Right cardiac atrium (tissue), 5 donors: ENCODE results near the gene RNU7-1. TPM values are rescaled to one million over a fixed set of nuclear protein-coding genes. Genes with fewer than 3 reads are reported as not detected.

Experiments used
- ATAC-seq, 2 donors: fragments of 200-7000 bp; cut with Tn5 transposase; one replicate each; pipeline versions ENCODE4 v1.8.0 to v1.9.1; 2020; ENCODE audit warnings: moderate library complexity in 2 of 2, mild to moderate bottlenecking in 1 of 2
- DNase-seq, 3 donors: peaks; one replicate each; pipeline ENCODE4 v3.0.0-alpha.2; 2020
- H3K27ac ChIP-seq: one replicate; pipeline ENCODE4 v1.5.1; 2013; ENCODE audit warnings: mild to moderate bottlenecking, low read length, control low read depth, moderate library complexity
- H3K27me3 ChIP-seq: one replicate; pipeline ENCODE4 v1.6.1; 2013; ENCODE audit not compliant: control insufficient read depth, insufficient read depth
- H3K4me1 ChIP-seq: one replicate; pipeline ENCODE4 v1.6.1; 2013; ENCODE audit warnings: low read length; ENCODE audit not compliant: control insufficient read depth, insufficient read depth
- H3K4me3 ChIP-seq: one replicate; pipeline ENCODE4 v1.5.1; 2013; ENCODE audit warnings: low read length, control low read depth
- H3K9me3 ChIP-seq: one replicate; pipeline ENCODE4 v1.6.1; 2013; ENCODE audit warnings: low read length; ENCODE audit not compliant: control insufficient read depth
- WGBS: extraction: QIAGEN DNeasy Blood & Tissue Kit; methylation state at CpG from one replicate; pipeline ENCODE4 v1.1.7; 2013; 5-methylcytosine and 5-hydroxymethylcytosine counted together
- intact Hi-C, 4 donors: fragments of 100-400 bp; cut with DNase I; formaldehyde crosslinking; loops; one replicate each; pipeline versions ENCODE4 v1.11.0 to v1.14.0; 2022 to 2023
- polyA plus RNA-seq: library from polyadenylated mRNA; stranded (reverse); fragments of 200-250 nt; gene quantifications from one replicate; pipeline ENCODE4 v1.2.3, GENCODE V29; 2013
- total RNA-seq, 4 donors: library from RNA; stranded (reverse); fragmentation: NEBNext Ultra II Directional; extraction: Animal tissue kit (Norgen Biotek cat#: 25700); gene quantifications; one replicate each; pipeline ENCODE4 v1.2.1, GENCODE V29; 2021
- donor health status: healthy with polysubstance abuse.
- donor health status: DM: no; HTN: yes; CAD: no.
- donor health status: DM: no; HTN: no; CAD: no.
- donor health status: DM: no; HTN: yes; CAD: no; lungs with severe emphysema.
- donor health status: DM: yes; HTN: yes; CAD: no.

The RNU7-1 gene
- total and polyA plus RNA-seq, 5 donors, result not detected

- Histone ChIP-seq H3K9me3 (no peaks in the 10 kb centered on the region), H3K27ac (no peak overlapping the region), H3K27me3 (no peaks in the 10 kb centered on the region), H3K4me1 (no peaks in the 10 kb centered on the region), H3K4me3 (no peak overlapping the region)
- 89% methylated on average over 4 of the region's 4 CpGs for WGBS
- ATAC-seq (no peak), DNase-seq (no peak)
- intact Hi-C loops, result no loop called here
Measured at GRCh38 chr12:6909421-6910145, 34.0 kb upstream of the RNU7-1 start.

- Histone ChIP-seq H3K27me3 (no peaks in the 10 kb centered on the region), H3K4me1 (no peaks in the 10 kb centered on the region), H3K4me3 (no peak overlapping the region), H3K27ac (no peak overlapping the region), H3K9me3 (no peaks in the 10 kb centered on the region)
- WGBS, result 86% methylated on average over 15 of the region's 15 CpGs
- ATAC-seq (no peak), DNase-seq (no peak)
- intact Hi-C loops, result no loop called here
Measured at GRCh38 chr12:6912164-6912935, 31.3 kb upstream of the RNU7-1 start.

GRCh38 chr12:6914246-6914946, 29.2 kb upstream of the RNU7-1 start, which contains the start of gene ENO2:
Gene ENO2 (plus strand): TSS chr12:6914580. CDS start chr12:6915833, 1,253 bp downstream.
- DNase-seq (peak; percentile 87 to 93 (median 92)), ATAC-seq (peak; percentile 89 to 92)
- Histone ChIP-seq H3K27me3 (no peaks in the 10 kb centered on the region), H3K27ac (peak within 1 kb of the TSS; percentile 54), H3K4me3 (peak within 1 kb of the TSS; percentile 91), H3K9me3 (no peaks in the 10 kb centered on the region), H3K4me1 (no peaks in the 10 kb centered on the region)
- intact Hi-C loops, result no loop called here
- WGBS, result under 1% methylated on average over 68 of the region's 68 CpGs

- ATAC-seq (peak; percentile 7 to 19), DNase-seq (peak in 2 of 3 donors; percentile 48 to 77)
- intact Hi-C loops, result no loop called here
- Histone ChIP-seq H3K4me3 (peak overlapping the region; percentile 91), H3K4me1 (no peaks in the 10 kb centered on the region), H3K9me3 (no peaks in the 10 kb centered on the region), H3K27me3 (no peaks in the 10 kb centered on the region), H3K27ac (no peak overlapping the region)
- 18% methylated on average over 29 of the region's 29 CpGs for WGBS
Measured at GRCh38 chr12:6914947-6915788, 28.4 kb upstream of the RNU7-1 start.

- Histone ChIP-seq H3K27me3 (no peaks in the 10 kb centered on the region), H3K4me1 (no peaks in the 10 kb centered on the region), H3K4me3 (no peak overlapping the region), H3K9me3 (no peaks in the 10 kb centered on the region), H3K27ac (no peak overlapping the region)
- DNase-seq, result no peak
- 77% methylated on average over 14 of the region's 14 CpGs for WGBS
- intact Hi-C loops, result no loop called here
- no peak for ATAC-seq
Measured at GRCh38 chr12:6915789-6916285, 27.8 kb upstream of the RNU7-1 start.

GRCh38 chr12:6916426-6917200, 27.0 kb upstream of the RNU7-1 start:
- intact Hi-C loops, result no loop called here
- WGBS, result 89% methylated on average over 11 of the region's 11 CpGs
- H3K9me3 ChIP-seq, result no peaks in the 10 kb centered on the region
- H3K4me3 ChIP-seq, result no peak overlapping the region
- H3K27me3 ChIP-seq, result no peaks in the 10 kb centered on the region
- DNase-seq, result peak in 1 of 3 donors; percentile 55
- ATAC-seq, result no peak
- H3K4me1 ChIP-seq, result no peaks in the 10 kb centered on the region
- H3K27ac ChIP-seq, result no peak overlapping the region

GRCh38 chr12:6917491-6918231, 26.0 kb upstream of the RNU7-1 start:
- ATAC-seq, result no peak
- 79% methylated on average over 14 of the region's 14 CpGs for WGBS
- H3K27ac ChIP-seq, result no peak overlapping the region
- no peaks in the 10 kb centered on the region for H3K27me3 ChIP-seq
- no peak overlapping the region for H3K4me3 ChIP-seq
- DNase-seq, result no peak
- intact Hi-C loops, result no loop called here
- H3K4me1 ChIP-seq, result no peaks in the 10 kb centered on the region
- no peaks in the 10 kb centered on the region for H3K9me3 ChIP-seq

GRCh38 chr12:6919588-6919987, 24.0 kb upstream of the RNU7-1 start:
- intact Hi-C loops, result no loop called here
- 64% methylated on average over 7 of the region's 7 CpGs for WGBS

GRCh38 chr12:6921539-6921938, 22.1 kb upstream of the RNU7-1 start:
- Histone ChIP-seq H3K9me3 (no peaks in the 10 kb centered on the region), H3K4me1 (peaks cover 7% of the 10 kb centered on the region), H3K27ac (no peak overlapping the region), H3K27me3 (no peaks in the 10 kb centered on the region), H3K4me3 (no peak overlapping the region)
- intact Hi-C loops, result no loop called here
- peak in 1 of 3 donors; percentile 24 for DNase-seq
- ATAC-seq, result no peak
- WGBS, result 82% methylated on average over 7 of the region's 7 CpGs

More at GRCh38 chr12:6919588-6919987, 24.0 kb upstream of the RNU7-1 start:
- no peaks in the 10 kb centered on the region for H3K27me3 ChIP-seq
- DNase-seq (peak in 1 of 3 donors; percentile 46), ATAC-seq (no peak)
- no peak overlapping the region for H3K4me3 ChIP-seq
- no peak overlapping the region for H3K27ac ChIP-seq
- peaks cover 2% of the 10 kb centered on the region for H3K4me1 ChIP-seq
- H3K9me3 ChIP-seq, result no peaks in the 10 kb centered on the region
